GM19324 (cell line): Measurements from ENCODE around the gene MRPS25.
A peak's percentile ranks its signal among the peaks of the same experiment; 100 is the strongest.

Source experiments
- ATAC-seq: cut with Tn5 transposase; IDR thresholded peaks from one replicate; pipeline ENCODE4 v1.9.1; 2021; ENCODE audit warnings: mild to moderate bottlenecking, moderate library complexity; ENCODE audit not compliant: unreplicated experiment, low FRiP score

The MRPS25 gene

GRCh38 chr3:15064835-15065549 lies at the start of gene MRPS25:
Gene MRPS25 (minus strand): TSS chr3:15065315. CDS start chr3:15065194, 121 bp downstream.
- ATAC-seq = peak; percentile 96

GRCh38 chr3:15113884-15114283 lies 48.8 kb upstream of the MRPS25 start:
- ATAC-seq = no peak

- no peak for ATAC-seq
These were observed 48.4 kb upstream of the MRPS25 start for GRCh38 chr3:15113471-15113870.

GRCh38 chr3:15112011-15112410 lies 46.9 kb upstream of the MRPS25 start:
- no peak for ATAC-seq

GRCh38 chr3:15110206-15110605 lies 45.1 kb upstream of the MRPS25 start:
- ATAC-seq = no peak

- no peak for ATAC-seq
These were observed 43.8 kb upstream of the MRPS25 start for GRCh38 chr3:15108869-15109268.

GRCh38 chr3:15108082-15108545 lies 43.0 kb upstream of the MRPS25 start:
- no peak for ATAC-seq

- ATAC-seq = no peak
These were observed 42.2 kb upstream of the MRPS25 start for GRCh38 chr3:15107075-15107947.

GRCh38 chr3:15102836-15103235 lies 37.7 kb upstream of the MRPS25 start:
- ATAC-seq = no peak

- ATAC-seq = no peak
These were observed 37.1 kb upstream of the MRPS25 start for GRCh38 chr3:15102256-15102655.

- peak; percentile 13 for ATAC-seq
These were observed 34.4 kb upstream of the MRPS25 start for GRCh38 chr3:15099364-15100098.

GRCh38 chr3:15098503-15099363 lies 33.6 kb upstream of the MRPS25 start, which contains the start of gene RBSN:
Gene RBSN (minus strand): TSS chr3:15099148. CDS start chr3:15096120, 3,028 bp downstream.
- ATAC-seq = peak; percentile 93

GRCh38 chr3:15097891-15098290 lies 32.8 kb upstream of the MRPS25 start:
- ATAC-seq = no peak

- ATAC-seq = no peak
These were observed 30.9 kb upstream of the MRPS25 start for GRCh38 chr3:15096046-15096445.

GRCh38 chr3:15094187-15094875 lies 29.2 kb upstream of the MRPS25 start:
- no peak for ATAC-seq

GRCh38 chr3:15092686-15093085 lies 27.6 kb upstream of the MRPS25 start:
- no peak for ATAC-seq

- no peak for ATAC-seq
These were observed 26.5 kb upstream of the MRPS25 start for GRCh38 chr3:15091575-15091974.

GRCh38 chr3:15089201-15089600 lies 24.1 kb upstream of the MRPS25 start:
- no peak for ATAC-seq

GRCh38 chr3:15086699-15087098 lies 21.6 kb upstream of the MRPS25 start:
- no peak for ATAC-seq
